ENCODE results near the gene STK11. TPM values are rescaled to one million over a fixed set of nuclear protein-coding genes. Genes with fewer than 3 reads are reported as not detected.

The STK11 gene
- total RNA-seq (2022; extraction: Qiagen RNA extraction; ENCODE audit: low read depth), result 31.5 to 40.8 TPM (median 39.5 TPM) in 5 replicates

GRCh38 chr19:1205114-1206099 lies at the start of gene STK11:
TSS of gene STK11 (plus strand) at chr19:1205778. CDS start at chr19:1206914, 1,136 bp downstream.

GRCh38 chr19:1173845-1174809 lies 31.5 kb upstream of the STK11 start, which contains the start of gene SBNO2:
TSS of gene SBNO2 (minus strand) at chr19:1174268. CDS start at chr19:1154276, 19,992 bp downstream.

GRCh38 chr19:1237754-1238368 lies 32.3 kb downstream of the STK11 start, which contains the start of gene CBARP:
TSS of gene CBARP (minus strand) at chr19:1238005. CDS start at chr19:1236100, 1,905 bp downstream.

GRCh38 chr19:1241417-1242095 lies 36.0 kb downstream of the STK11 start, which contains the start of gene ATP5F1D:
TSS of gene ATP5F1D (plus strand) at chr19:1241751. CDS start at chr19:1241851, 100 bp downstream.

GRCh38 chr19:1248139-1248785 lies 42.7 kb downstream of the STK11 start, which contains the start of gene MIDN:
TSS of gene MIDN (plus strand) at chr19:1248583. CDS start at chr19:1250297, 1,714 bp downstream.

GRCh38 chr19:1269065-1269477 lies 63.5 kb downstream of the STK11 start, which contains the start of gene CIRBP:
TSS of gene CIRBP (plus strand) at chr19:1269332. CDS start at chr19:1270934, 1,602 bp downstream.

GRCh38 chr19:1275260-1275975 lies 69.8 kb downstream of the STK11 start, which contains the start of gene FAM174C:
TSS of gene FAM174C (plus strand) at chr19:1275530. CDS start at chr19:1275550, 20 bp downstream.

Other genes starting within 250 kb of the STK11 start
- 48.6 to 71.6 TPM (median 65.8 TPM) in 5 replicates for gene WDR18, start 221.4 kb upstream of the STK11 start, total RNA-seq (2022; extraction: Qiagen RNA extraction; ENCODE audit: low read depth)
- 1.1 to 2.9 TPM (median 2.4 TPM) in 5 replicates for gene GRIN3B, start 205.4 kb upstream of the STK11 start, total RNA-seq (2022; extraction: Qiagen RNA extraction; ENCODE audit: low read depth)
- gene TMEM259, start 184.7 kb upstream of the STK11 start, total RNA-seq (2022; extraction: Qiagen RNA extraction; ENCODE audit: low read depth), result 72.8 to 115 TPM (median 101 TPM) in 5 replicates
- not detected in 5 replicates for gene RNU6-2, start 184.3 kb upstream of the STK11 start, total RNA-seq (2022; extraction: Qiagen RNA extraction; ENCODE audit: low read depth)
- 48.4 to 58.7 TPM (median 53.6 TPM) in 5 replicates for gene CNN2, start 179.2 kb upstream of the STK11 start, total RNA-seq (2022; extraction: Qiagen RNA extraction; ENCODE audit: low read depth)
- 4.6 to 9.3 TPM (median 8.6 TPM) in 5 replicates for gene ABCA7, start 165.7 kb upstream of the STK11 start, total RNA-seq (2022; extraction: Qiagen RNA extraction; ENCODE audit: low read depth)
- gene ARHGAP45, start 138.6 kb upstream of the STK11 start, total RNA-seq (2022; extraction: Qiagen RNA extraction; ENCODE audit: low read depth), result 1.1 to 2.0 TPM (median 1.9 TPM) in 5 replicates
- gene POLR2E, start 110.4 kb upstream of the STK11 start, total RNA-seq (2022; extraction: Qiagen RNA extraction; ENCODE audit: low read depth), result 197 to 246 TPM (median 217 TPM) in 5 replicates
- 425 to 478 TPM (median 449 TPM) in 5 replicates for gene GPX4, start 101.8 kb upstream of the STK11 start, total RNA-seq (2022; extraction: Qiagen RNA extraction; ENCODE audit: low read depth)
- 31.3 to 51.9 TPM (median 45.6 TPM) in 5 replicates for gene SBNO2, start 31.5 kb upstream of the STK11 start, total RNA-seq (2022; extraction: Qiagen RNA extraction; ENCODE audit: low read depth)
- gene CBARP, start 32.2 kb downstream of the STK11 start, total RNA-seq (2022; extraction: Qiagen RNA extraction; ENCODE audit: low read depth), result 2.3 to 4.0 TPM (median 3.7 TPM) in 5 replicates
- gene ATP5F1D, start 36.0 kb downstream of the STK11 start, total RNA-seq (2022; extraction: Qiagen RNA extraction; ENCODE audit: low read depth), result 82.4 to 163 TPM (median 149 TPM) in 5 replicates
- gene MIDN, start 42.8 kb downstream of the STK11 start, total RNA-seq (2022; extraction: Qiagen RNA extraction; ENCODE audit: low read depth), result 42.1 to 48.9 TPM (median 48.2 TPM) in 5 replicates
- 89.0 to 226 TPM (median 98.8 TPM) in 5 replicates for gene CIRBP, start 63.6 kb downstream of the STK11 start, total RNA-seq (2022; extraction: Qiagen RNA extraction; ENCODE audit: low read depth)
- gene FAM174C, start 69.8 kb downstream of the STK11 start, total RNA-seq (2022; extraction: Qiagen RNA extraction; ENCODE audit: low read depth), result 50.5 to 96.1 TPM (median 82.6 TPM) in 5 replicates
- gene EFNA2, start 80.1 kb downstream of the STK11 start, total RNA-seq (2022; extraction: Qiagen RNA extraction; ENCODE audit: low read depth), result 1.1 to 2.1 TPM (median 1.4 TPM) in 5 replicates
- gene NDUFS7, start 178.1 kb downstream of the STK11 start, total RNA-seq (2022; extraction: Qiagen RNA extraction; ENCODE audit: low read depth), result 61.3 to 78.6 TPM (median 70.3 TPM) in 5 replicates
- 25.1 to 40.6 TPM (median 35.1 TPM) in 5 replicates for gene GAMT, start 195.8 kb downstream of the STK11 start, total RNA-seq (2022; extraction: Qiagen RNA extraction; ENCODE audit: low read depth)
- 81.3 to 109 TPM (median 103 TPM) in 5 replicates for gene DAZAP1, start 201.8 kb downstream of the STK11 start, total RNA-seq (2022; extraction: Qiagen RNA extraction; ENCODE audit: low read depth)
- gene RPS15, start 232.6 kb downstream of the STK11 start, total RNA-seq (2022; extraction: Qiagen RNA extraction; ENCODE audit: low read depth), result 1,625 to 1,906 TPM (median 1,687 TPM) in 5 replicates
- gene APC2, start 244.3 kb downstream of the STK11 start, total RNA-seq (2022; extraction: Qiagen RNA extraction; ENCODE audit: low read depth), result 0.91 to 2.5 TPM (median 2.0 TPM) in 5 replicates